Activated CD4-positive, alpha-beta T cell treated with anti-CD3 and anti-CD28 coated beads, Interleukin-2, amount 50 U/mL, for 1 hour (primary cell): ENCODE results near the gene HSP90B1.

ENCODE experiments used
- DNase-seq: peaks from one replicate; pipeline ENCODE4 v3.0.0-alpha.2; 2020

The HSP90B1 gene

GRCh38 chr12:103930034-103930786, at the start of gene HSP90B1:
TSS of gene HSP90B1 (plus strand) at chr12:103930410. CDS start at chr12:103930516, 106 bp downstream.
- peak; percentile 99 for DNase-seq

- DNase-seq = no peak
Observed at GRCh38 chr12:103881261-103881660, 48.9 kb upstream of the HSP90B1 start.

- DNase-seq = no peak
Observed at GRCh38 chr12:103882861-103883596, 47.2 kb upstream of the HSP90B1 start.

- no peak for DNase-seq
Observed at GRCh38 chr12:103883908-103884307, 46.3 kb upstream of the HSP90B1 start.

GRCh38 chr12:103884316-103884715, 45.9 kb upstream of the HSP90B1 start:
- peak; percentile 44 for DNase-seq

GRCh38 chr12:103886195-103886797, 43.9 kb upstream of the HSP90B1 start:
- DNase-seq = no peak

GRCh38 chr12:103887738-103888137, 42.5 kb upstream of the HSP90B1 start:
- no peak for DNase-seq

- no peak for DNase-seq
Observed at GRCh38 chr12:103897316-103897715, 32.9 kb upstream of the HSP90B1 start.

GRCh38 chr12:103901518-103902173, 28.6 kb upstream of the HSP90B1 start:
- DNase-seq = peak; percentile 47

GRCh38 chr12:103903993-103904392, 26.2 kb upstream of the HSP90B1 start:
- DNase-seq = no peak

GRCh38 chr12:103905730-103906349, 24.4 kb upstream of the HSP90B1 start:
- no peak for DNase-seq

- no peak for DNase-seq
Observed at GRCh38 chr12:103908246-103908541, 22.0 kb upstream of the HSP90B1 start.

- DNase-seq = no peak
Observed at GRCh38 chr12:103908877-103909276, 21.3 kb upstream of the HSP90B1 start.

- no peak for DNase-seq
Observed at GRCh38 chr12:103909811-103910210, 20.4 kb upstream of the HSP90B1 start.

GRCh38 chr12:103912069-103912468, 18.1 kb upstream of the HSP90B1 start:
- no peak for DNase-seq

- DNase-seq = no peak
Observed at GRCh38 chr12:103913100-103913499, 17.1 kb upstream of the HSP90B1 start.

GRCh38 chr12:103915306-103915705, 14.9 kb upstream of the HSP90B1 start:
- no peak for DNase-seq

GRCh38 chr12:103917873-103918272, 12.3 kb upstream of the HSP90B1 start:
- no peak for DNase-seq

GRCh38 chr12:103924761-103925641, 5.2 kb upstream of the HSP90B1 start:
- DNase-seq = no peak

GRCh38 chr12:103928682-103929045, 1.5 kb upstream of the HSP90B1 start:
- DNase-seq = peak; percentile 30

GRCh38 chr12:103929046-103929783, 995 bp upstream of the HSP90B1 start:
- DNase-seq = peak; percentile 76

GRCh38 chr12:103929784-103930033, 501 bp upstream of the HSP90B1 start:
- DNase-seq = no peak
